Caco-2 (cell line): ENCODE measurements around the gene ATP1A2. TPM values are rescaled to one million over a fixed set of nuclear protein-coding genes. Genes with fewer than 3 reads are reported as not detected.

Experiments
- total RNA-seq: library from RNA; stranded (reverse); gene quantifications from 2 replicates; pipeline ENCODE4 v1.2.3, GENCODE V29; 2022

The ATP1A2 gene
- total RNA-seq, 1 experiment from 2014 or later, result 0.36 TPM

Other genes starting within 250 kb of the ATP1A2 start
- gene CFAP45, start 215.6 kb upstream of the ATP1A2 start, total RNA-seq, result 1.1 and 1.5 TPM in 2 replicates
- 518 and 531 TPM in 2 replicates for gene TAGLN2, start 190.3 kb upstream of the ATP1A2 start, total RNA-seq
- 19.6 and 21.2 TPM in 2 replicates for gene IGSF9, start 170.1 kb upstream of the ATP1A2 start, total RNA-seq
- gene SLAMF9, start 161.5 kb upstream of the ATP1A2 start, total RNA-seq, result 0.36 TPM in 1 of 2 replicates, not detected in the other
- 5.5 and 5.7 TPM in 2 replicates for gene PIGM, start 83.8 kb upstream of the ATP1A2 start, total RNA-seq
- 0.58 and 0.68 TPM in 2 replicates for gene KCNJ10, start 45.6 kb upstream of the ATP1A2 start, total RNA-seq
- gene KCNJ9, start 34.2 kb upstream of the ATP1A2 start, total RNA-seq, result not detected in 2 replicates
- gene IGSF8, start 17.1 kb upstream of the ATP1A2 start, total RNA-seq, result 15.4 and 16.0 TPM in 2 replicates
- gene ATP1A4, start 35.8 kb downstream of the ATP1A2 start, total RNA-seq, result not detected in 2 replicates
- gene CASQ1, start 74.8 kb downstream of the ATP1A2 start, total RNA-seq, result not detected in 2 replicates
- 84.9 and 85.1 TPM in 2 replicates for gene PEA15, start 89.6 kb downstream of the ATP1A2 start, total RNA-seq
- gene DCAF8, start 146.8 kb downstream of the ATP1A2 start, total RNA-seq, result 112 and 116 TPM in 2 replicates
- gene PEX19, start 169.4 kb downstream of the ATP1A2 start, total RNA-seq, result 56.3 and 59.3 TPM in 2 replicates
- 153 and 155 TPM in 2 replicates for gene COPA, start 227.5 kb downstream of the ATP1A2 start, total RNA-seq
- gene NCSTN, start 227.6 kb downstream of the ATP1A2 start, total RNA-seq, result 89.5 and 102 TPM in 2 replicates